ENCODE data around the gene FAM168A. TPM values are rescaled to one million over a fixed set of nuclear protein-coding genes. Genes with fewer than 3 reads are reported as not detected.

Gene FAM168A
- total RNA-seq, 2 experiments from 2014 or later: 12.7 to 17.5 TPM

GRCh38 chr11:73537969-73538368 is 59.9 kb downstream of the FAM168A start:
- no peaks in the 10 kb centered on the region for H3K9me3 Mint-ChIP-seq (ENCODE audit: low read depth)
- peak overlapping the region; percentile 56 for H3K27ac Mint-ChIP-seq
- POLR2A ChIA-PET: interaction anchor here (0.6 to 1.1 kb wide), 2 partner anchors 8 to 256 kb away, joined by 3 to 4 read pairs; no protein-coding TSS in a partner anchor
- H3K4me1 Mint-ChIP-seq: peaks cover 30% of the 10 kb centered on the region
- H3K27me3 Mint-ChIP-seq: no peaks in the 10 kb centered on the region
- H3K36me3 Mint-ChIP-seq (ENCODE audit: low read depth): no peaks in the 10 kb centered on the region
- ATAC-seq (peak; percentile 39), DNase-seq (no peak)
- intact Hi-C loops (cut with DNase I, micrococcal nuclease): no loop called here
- no peak overlapping the region for H3K4me3 Mint-ChIP-seq
- CTCF ChIA-PET: interaction anchor here (1.4 kb wide), 2 partner anchors 19 to 59 kb away, joined by 3 to 5 read pairs; no protein-coding TSS in a partner anchor

- ChIA-PET CTCF (no interaction called here), POLR2A (interaction anchor here (1.1 kb wide), 1 partner anchor 9 kb away, joined by 3 read pairs; no protein-coding TSS in a partner anchor)
- no peaks in the 10 kb centered on the region for H3K36me3 Mint-ChIP-seq (ENCODE audit: low read depth)
- ATAC-seq (no peak), DNase-seq (no peak)
- H3K9me3 Mint-ChIP-seq (ENCODE audit: low read depth): no peaks in the 10 kb centered on the region
- no peaks in the 10 kb centered on the region for H3K27me3 Mint-ChIP-seq
- H3K27ac Mint-ChIP-seq: no peak overlapping the region
- intact Hi-C loops (cut with DNase I, micrococcal nuclease): no loop called here
- H3K4me3 Mint-ChIP-seq: no peak overlapping the region
- peaks cover 29% of the 10 kb centered on the region for H3K4me1 Mint-ChIP-seq
Observed at GRCh38 chr11:73536961-73537360, 61.0 kb downstream of the FAM168A start.

GRCh38 chr11:73532310-73532709 is 65.6 kb downstream of the FAM168A start:
- no peak for DNase-seq
- H3K4me3 Mint-ChIP-seq: no peak overlapping the region
- CTCF ChIA-PET: interaction anchor here (1.2 to 1.6 kb wide), 3 partner anchors 12 to 94 kb away, joined by 3 to 4 read pairs (median 4); no protein-coding TSS in a partner anchor
- H3K27ac Mint-ChIP-seq: no peak overlapping the region
- intact Hi-C loops (cut with DNase I, micrococcal nuclease): no loop called here
- H3K27me3 Mint-ChIP-seq: no peaks in the 10 kb centered on the region
- ATAC-seq: no peak
- no peaks in the 10 kb centered on the region for H3K9me3 Mint-ChIP-seq (ENCODE audit: low read depth)
- peaks cover 37% of the 10 kb centered on the region for H3K4me1 Mint-ChIP-seq
- H3K36me3 Mint-ChIP-seq (ENCODE audit: low read depth): no peaks in the 10 kb centered on the region
- POLR2A ChIA-PET: no interaction called here

GRCh38 chr11:73531386-73531785 is 66.5 kb downstream of the FAM168A start:
- Mint-ChIP-seq H3K9me3 (ENCODE audit: low read depth) (no peaks in the 10 kb centered on the region), H3K4me3 (no peak overlapping the region), H3K27me3 (no peaks in the 10 kb centered on the region), H3K36me3 (ENCODE audit: low read depth) (no peaks in the 10 kb centered on the region), H3K27ac (no peak overlapping the region), H3K4me1 (peaks cover 45% of the 10 kb centered on the region)
- ATAC-seq (peak; percentile 57), DNase-seq (no peak)
- ChIA-PET POLR2A (no interaction called here), CTCF (interaction anchor here (0.5 to 1.2 kb wide), 4 partner anchors 13 to 196 kb away, joined by 3 to 4 read pairs (median 4); no protein-coding TSS in a partner anchor)
- intact Hi-C loops (cut with DNase I, micrococcal nuclease): loop anchor here in 1 of 2 experiments (2.0 kb wide), 1 partner anchor 43 kb away; no protein-coding TSS in a partner anchor

DNA sequence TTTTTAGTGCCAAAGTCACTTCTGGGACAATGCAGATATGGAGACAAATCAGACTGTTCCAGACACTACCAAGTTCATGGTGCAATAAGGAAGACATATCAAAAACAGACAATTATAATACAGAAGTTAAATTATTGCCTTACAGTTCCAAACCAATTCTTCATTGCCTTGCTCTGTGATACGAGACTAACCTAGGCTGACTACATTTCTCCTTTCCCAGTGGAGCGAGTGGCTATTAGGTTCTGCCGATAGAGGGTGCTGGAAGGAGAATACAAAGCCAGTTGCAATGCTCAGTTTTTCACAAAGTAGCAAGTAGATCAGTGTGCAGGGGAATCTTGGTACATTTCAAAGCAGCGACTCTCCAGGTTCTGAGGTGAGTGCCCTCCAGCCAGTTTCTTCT is 67.8 kb downstream of the FAM168A start:
- Mint-ChIP-seq H3K27me3 (no peaks in the 10 kb centered on the region), H3K4me1 (peaks cover 45% of the 10 kb centered on the region), H3K4me3 (no peak overlapping the region), H3K36me3 (ENCODE audit: low read depth) (no peaks in the 10 kb centered on the region), H3K27ac (no peak overlapping the region), H3K9me3 (ENCODE audit: low read depth) (no peaks in the 10 kb centered on the region)
- DNase-seq: peak; percentile 11
- ATAC-seq: no peak
- intact Hi-C loops (cut with DNase I, micrococcal nuclease): loop anchor here in 1 of 2 experiments (2.0 kb wide), 1 partner anchor 45 kb away; no protein-coding TSS in a partner anchor
- CTCF ChIA-PET: no interaction called here
- POLR2A ChIA-PET: no interaction called here

GRCh38 chr11:73529204-73529530 is 68.7 kb downstream of the FAM168A start:
- H3K36me3 Mint-ChIP-seq (ENCODE audit: low read depth): peaks cover under 1% of the 10 kb centered on the region
- H3K27me3 Mint-ChIP-seq: no peaks in the 10 kb centered on the region
- H3K4me1 Mint-ChIP-seq: peaks cover 45% of the 10 kb centered on the region
- no peaks in the 10 kb centered on the region for H3K9me3 Mint-ChIP-seq (ENCODE audit: low read depth)
- intact Hi-C loops (cut with DNase I, micrococcal nuclease): no loop called here
- ATAC-seq: no peak
- ChIA-PET POLR2A (no interaction called here), CTCF (interaction anchor here (1.2 kb wide), 1 partner anchor 51 kb away, joined by 3 read pairs; no protein-coding TSS in a partner anchor)
- no peak overlapping the region for H3K27ac Mint-ChIP-seq
- no peak for DNase-seq
- H3K4me3 Mint-ChIP-seq: no peak overlapping the region

- DNase-seq (no peak), ATAC-seq (no peak)
- Mint-ChIP-seq H3K27ac (no peak overlapping the region), H3K9me3 (ENCODE audit: low read depth) (no peaks in the 10 kb centered on the region), H3K27me3 (no peaks in the 10 kb centered on the region), H3K4me1 (peaks cover 45% of the 10 kb centered on the region), H3K36me3 (ENCODE audit: low read depth) (peaks cover 3% of the 10 kb centered on the region), H3K4me3 (no peak overlapping the region)
- ChIA-PET CTCF (interaction anchor here (0.7 to 1.5 kb wide), 3 partner anchors 51 to 156 kb away, joined by 3 read pairs; no protein-coding TSS in a partner anchor), POLR2A (no interaction called here)
- intact Hi-C loops (cut with DNase I, micrococcal nuclease): no loop called here
Observed at GRCh38 chr11:73528483-73529203, 69.3 kb downstream of the FAM168A start.

- POLR2A ChIA-PET: no interaction called here
- Mint-ChIP-seq H3K27me3 (no peaks in the 10 kb centered on the region), H3K4me1 (peaks cover 44% of the 10 kb centered on the region), H3K36me3 (ENCODE audit: low read depth) (peaks cover 3% of the 10 kb centered on the region), H3K4me3 (no peak overlapping the region), H3K27ac (no peak overlapping the region), H3K9me3 (ENCODE audit: low read depth) (no peaks in the 10 kb centered on the region)
- ATAC-seq (no peak), DNase-seq (no peak)
- CTCF ChIA-PET: interaction anchor here (0.6 to 1.5 kb wide), 5 partner anchors 42 to 224 kb away, joined by 3 read pairs; no protein-coding TSS in a partner anchor
- intact Hi-C loops (cut with DNase I, micrococcal nuclease): no loop called here
Observed at GRCh38 chr11:73528013-73528412, 69.9 kb downstream of the FAM168A start.

- H3K36me3 Mint-ChIP-seq (ENCODE audit: low read depth): peaks cover 3% of the 10 kb centered on the region
- H3K4me1 Mint-ChIP-seq: peaks cover 46% of the 10 kb centered on the region
- POLR2A ChIA-PET: no interaction called here
- CTCF ChIA-PET: no interaction called here
- H3K4me3 Mint-ChIP-seq: no peak overlapping the region
- H3K27me3 Mint-ChIP-seq: no peaks in the 10 kb centered on the region
- H3K27ac Mint-ChIP-seq: no peak overlapping the region
- intact Hi-C loops (cut with DNase I, micrococcal nuclease): no loop called here
- no peak for ATAC-seq
- H3K9me3 Mint-ChIP-seq (ENCODE audit: low read depth): no peaks in the 10 kb centered on the region
- no peak for DNase-seq
Observed at GRCh38 chr11:73525611-73526010, 72.3 kb downstream of the FAM168A start.

DNA sequence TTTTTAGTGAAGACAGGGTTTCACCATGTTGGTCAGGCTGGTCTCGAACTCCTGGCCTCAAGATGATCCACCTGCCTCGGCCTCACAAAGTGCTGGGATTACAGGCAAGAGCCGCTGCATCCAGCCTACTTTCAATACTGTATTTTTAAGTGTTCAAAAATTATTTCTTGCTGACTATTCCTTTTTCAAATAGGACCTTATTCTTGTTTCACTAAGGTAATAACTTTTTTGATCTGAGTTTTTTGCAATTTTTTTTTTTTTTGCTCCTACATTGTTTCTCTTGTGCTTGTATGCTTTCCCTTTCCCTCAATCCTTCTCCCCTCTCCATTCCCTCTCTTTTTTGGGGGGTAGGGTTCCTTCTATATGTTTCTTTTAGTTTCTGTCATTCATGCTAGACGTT is 73.1 kb downstream of the FAM168A start:
- intact Hi-C loops (cut with DNase I, micrococcal nuclease): no loop called here
- ATAC-seq: no peak

GRCh38 chr11:73521621-73522020 is 76.3 kb downstream of the FAM168A start:
- no peaks in the 10 kb centered on the region for H3K9me3 Mint-ChIP-seq (ENCODE audit: low read depth)
- POLR2A ChIA-PET: no interaction called here

More for the DNA sequence above, 73.1 kb downstream of the FAM168A start:
- H3K4me3 Mint-ChIP-seq: no peak overlapping the region
- H3K27ac Mint-ChIP-seq: no peak overlapping the region
- H3K36me3 Mint-ChIP-seq (ENCODE audit: low read depth): peaks cover 3% of the 10 kb centered on the region
- H3K4me1 Mint-ChIP-seq: peaks cover 47% of the 10 kb centered on the region
- ChIA-PET POLR2A (no interaction called here), CTCF (no interaction called here)
- no peaks in the 10 kb centered on the region for H3K9me3 Mint-ChIP-seq (ENCODE audit: low read depth)
- DNase-seq: no peak
- no peaks in the 10 kb centered on the region for H3K27me3 Mint-ChIP-seq

More at GRCh38 chr11:73521621-73522020, 76.3 kb downstream of the FAM168A start:
- ATAC-seq: peak; percentile 93
- Mint-ChIP-seq H3K36me3 (ENCODE audit: low read depth) (peaks cover 3% of the 10 kb centered on the region), H3K27ac (peak overlapping the region; percentile 40), H3K27me3 (no peaks in the 10 kb centered on the region), H3K4me1 (peaks cover 27% of the 10 kb centered on the region), H3K4me3 (no peak overlapping the region)
- CTCF ChIA-PET: interaction anchor here (0.7 to 1.1 kb wide), 4 partner anchors 10 to 253 kb away, joined by 3 to 4 read pairs (median 3); no protein-coding TSS in a partner anchor
- DNase-seq: peak; percentile 34
- intact Hi-C loops (cut with DNase I, micrococcal nuclease): no loop called here
